CD14-positive monocyte (primary cell): ENCODE measurements around the gene BSG. TPM values are rescaled to one million over a fixed set of nuclear protein-coding genes. Genes with fewer than 3 reads are reported as not detected.
A peak's percentile ranks its signal among the peaks of the same experiment; 100 is the strongest.

Source experiments
- DNase-seq, 3 donors: peaks; one replicate each; pipeline ENCODE4 v3.0.0-alpha.2; 2011 to 2022
- H2AFZ ChIP-seq: 2 replicates; pipeline ENCODE4 v1.6.0; 2012; ENCODE audit warnings: mild to moderate bottlenecking, low read depth, low read length, inconsistent platforms; ENCODE audit not compliant: insufficient read depth, poor library complexity, severe bottlenecking
- H3K27ac ChIP-seq, 2 donors: 1 replicate in 1 of 2; 2 replicates in 1 of 2; pipeline ENCODE4 v1.5.1; 2012 to 2013; ENCODE audit warnings: low read length in 2 of 2, control low read depth in 1 of 2, inconsistent platforms in 1 of 2, low read depth in 1 of 2, mild to moderate bottlenecking in 1 of 2
- H3K27me3 ChIP-seq, 2 donors: one replicate each; pipeline versions ENCODE4 v1.6.0 to v1.6.1; 2011 to 2013; ENCODE audit warnings: low read length in 2 of 2; ENCODE audit not compliant: control insufficient read depth in 2 of 2, insufficient read depth in 2 of 2
- H3K36me3 ChIP-seq, 2 donors: replicated peaks in 1 of 2; 1 replicate in 1 of 2; 2 replicates in 1 of 2; pipeline versions ENCODE4 v1.5.1 to v1.6.1; 2012 to 2013; ENCODE audit warnings: low read length in 2 of 2, control low read depth in 1 of 2, inconsistent platforms in 1 of 2, mild to moderate bottlenecking in 1 of 2; ENCODE audit not compliant: insufficient read depth in 2 of 2, control insufficient read depth in 1 of 2
- H3K4me1 ChIP-seq, 2 donors: 1 replicate in 1 of 2; 2 replicates in 1 of 2; pipeline versions ENCODE4 v1.5.1 to v1.6.1; 2012 to 2013; ENCODE audit warnings: low read length in 2 of 2, control low read depth in 1 of 2, inconsistent platforms in 1 of 2, mild to moderate bottlenecking in 1 of 2, moderate library complexity in 1 of 2; ENCODE audit not compliant: insufficient read depth in 2 of 2, control insufficient read depth in 1 of 2
- H3K4me2 ChIP-seq: replicated peaks from 2 replicates; pipeline ENCODE3; 2012; ENCODE audit warnings: low read length, moderate library complexity, mild to moderate bottlenecking; ENCODE audit not compliant: poor library complexity, severe bottlenecking; ENCODE audit errors: extremely low read depth
- H3K4me3 ChIP-seq, 3 experiments: fragments of 200-600 bp in 1 of 3; sonication (generic) in 1 of 3; replicated peaks in 1 of 3; 1 replicate in 2 of 3; 2 replicates in 1 of 3; pipeline ENCODE4 v1.5.1; 2011 to 2013; ENCODE audit warnings: low read length in 3 of 3, mild to moderate bottlenecking in 3 of 3, control low read depth in 2 of 3, low read depth in 2 of 3, inconsistent platforms in 1 of 3, moderate library complexity in 1 of 3
- H3K79me2 ChIP-seq: 2 replicates; pipeline ENCODE4 v1.6.0; 2012; ENCODE audit warnings: mild to moderate bottlenecking, control low read depth, inconsistent platforms, low read length, moderate library complexity; ENCODE audit not compliant: insufficient read depth
- H3K9ac ChIP-seq: 2 replicates; pipeline ENCODE4 v1.6.0; 2017; ENCODE audit warnings: low read length, mild to moderate bottlenecking; ENCODE audit not compliant: insufficient read depth, poor library complexity, severe bottlenecking
- H3K9me3 ChIP-seq, 2 donors: replicated peaks in 1 of 2; 1 replicate in 1 of 2; 2 replicates in 1 of 2; pipeline versions ENCODE4 v1.5.1 to v1.6.1; 2012 to 2013; ENCODE audit warnings: low read length in 2 of 2, control low read depth in 1 of 2; ENCODE audit not compliant: control insufficient read depth in 1 of 2, insufficient read depth in 1 of 2
- H4K20me1 ChIP-seq: 2 replicates; pipeline ENCODE4 v1.6.0; 2012; ENCODE audit warnings: mild to moderate bottlenecking, low read length, control low read depth, moderate library complexity; ENCODE audit not compliant: insufficient read depth
- H3K27ac Mint-ChIP-seq, 7 donors: one replicate each; pipeline ENCODE4 v1.8.0; 2020; ENCODE audit warnings: mild to moderate bottlenecking in 7 of 7, mixed read lengths in 7 of 7, moderate library complexity in 6 of 7, inconsistent platforms in 2 of 7
- H3K27me3 Mint-ChIP-seq, 3 donors: one replicate each; pipeline ENCODE4 v1.8.0; 2021 to 2022; ENCODE audit warnings: low read depth in 3 of 3, mild to moderate bottlenecking in 3 of 3, mixed read lengths in 3 of 3, moderate library complexity in 3 of 3, inconsistent platforms in 1 of 3
- H3K36me3 Mint-ChIP-seq, 2 donors: one replicate each; pipeline ENCODE4 v1.8.0; 2020; ENCODE audit warnings: mixed read lengths in 2 of 2, inconsistent platforms in 1 of 2, mild to moderate bottlenecking in 1 of 2
- H3K4me1 Mint-ChIP-seq: one replicate; pipeline ENCODE4 v1.8.0; 2020; ENCODE audit warnings: mild to moderate bottlenecking, mixed read lengths
- H3K4me3 Mint-ChIP-seq, 2 donors: one replicate each; pipeline ENCODE4 v1.8.0; 2020; ENCODE audit warnings: mild to moderate bottlenecking in 2 of 2, mixed read lengths in 2 of 2, moderate library complexity in 1 of 2
- H3K9me3 Mint-ChIP-seq, 7 donors: one replicate each; pipeline ENCODE4 v1.8.0; 2020 to 2022; ENCODE audit warnings: mixed read lengths in 7 of 7, mild to moderate bottlenecking in 6 of 7, moderate library complexity in 6 of 7, inconsistent platforms in 2 of 7
- CTCF ChIP-seq: fragments of 200-600 bp; IDR thresholded peaks from one replicate; pipeline ENCODE4 v1.8.0; 2022; ENCODE audit warnings: antibody characterized with exemption, mild to moderate bottlenecking
- WGBS: methylation state at CpG from one replicate; pipeline ENCODE4 v1.1.5; 2013; ENCODE audit warnings: missing lambda C conversion rate; ENCODE audit not compliant: insufficient coverage; 5-methylcytosine and 5-hydroxymethylcytosine counted together
- intact Hi-C, 2 donors: fragments of 100-400 bp; cut with micrococcal nuclease; formaldehyde crosslinking; loops; one replicate each; pipeline versions ENCODE4 v1.15.0 to v1.15.1; 2023
- polyA plus RNA-seq, 3 donors: library from polyadenylated mRNA; depleted of rRNA in 1 of 3; unstranded in 2 of 3; stranded (reverse) in 1 of 3; fragments of 300-500 nt in 2 of 3; fragments of >200 nt in 1 of 3; fragmentation: Illumina TruSeq in 2 of 3; gene quantifications; 1 replicate in 2 of 3; 2 replicates in 1 of 3; pipeline ENCODE4 v1.2.3, GENCODE V29; 2012 to 2021

BSG gene
- polyA plus RNA-seq, 3 donors: 190 to 431 (median 364) TPM

GRCh38 chr19:579111-579841 lies 6.9 kb downstream of the BSG start:
- H3K27me3 ChIP-seq: no peaks in the 10 kb centered on the region
- 95% methylated on average over 38 of the region's 46 CpGs for WGBS
- H3K27ac ChIP-seq: no peak overlapping the region
- no peak overlapping the region for H3K4me3 ChIP-seq
- no peaks in the 10 kb centered on the region for H3K9me3 ChIP-seq
- no peak overlapping the region for H2AFZ ChIP-seq
- intact Hi-C loops: no loop called here
- H4K20me1 ChIP-seq: peaks cover 92% of the 10 kb centered on the region
- peaks cover 18 to 55% of the 10 kb centered on the region in 2 donors for H3K36me3 Mint-ChIP-seq
- no peak for DNase-seq
- no peak overlapping the region for H3K4me2 ChIP-seq
- peaks cover 44 to 47% of the 10 kb centered on the region in 2 donors for H3K36me3 ChIP-seq
- peaks cover 7 to 16% of the 10 kb centered on the region in 2 donors for H3K4me1 ChIP-seq
- no peak overlapping the region for H3K9ac ChIP-seq
- no peak for TF ChIP-seq CTCF
- peaks cover 58% of the 10 kb centered on the region for H3K79me2 ChIP-seq
- H3K9me3 Mint-ChIP-seq: no peaks in the 10 kb centered on the region
- peaks cover 18% of the 10 kb centered on the region for H3K4me1 Mint-ChIP-seq
- H3K27me3 Mint-ChIP-seq: peaks cover 0 to 3% (median 1%) of the 10 kb centered on the region in 3 donors
- H3K27ac Mint-ChIP-seq: no peak overlapping the region
- H3K4me3 Mint-ChIP-seq: no peak overlapping the region

- Histone ChIP-seq H4K20me1 (peaks cover 92% of the 10 kb centered on the region), H3K9ac (no peak overlapping the region), H3K4me1 (peaks cover 2 to 11% of the 10 kb centered on the region in 2 donors), H3K4me3 (no peak overlapping the region), H3K79me2 (peaks cover 53% of the 10 kb centered on the region), H3K4me2 (no peak overlapping the region), H3K9me3 (no peaks in the 10 kb centered on the region), H2AFZ (no peak overlapping the region), H3K27me3 (no peaks in the 10 kb centered on the region), H3K36me3 (peaks cover 44 to 47% of the 10 kb centered on the region in 2 donors), H3K27ac (no peak overlapping the region)
- no peak for DNase-seq
- H3K36me3 Mint-ChIP-seq: peaks cover 18 to 51% of the 10 kb centered on the region in 2 donors
- no peak overlapping the region for H3K4me3 Mint-ChIP-seq
- H3K27me3 Mint-ChIP-seq: peaks cover 1 to 3% (median 2%) of the 10 kb centered on the region in 3 donors
- 97% methylated on average over 11 of the region's 11 CpGs for WGBS
- TF ChIP-seq CTCF: no peak
- H3K27ac Mint-ChIP-seq: peak overlapping the region in 1 of 7 donors; percentile 37
- peaks cover 13% of the 10 kb centered on the region for H3K4me1 Mint-ChIP-seq
- intact Hi-C loops: loop anchor here in 1 of 2 donors (5.0 kb wide), 1 partner anchor 153 kb away; no protein-coding TSS in a partner anchor
- no peaks in the 10 kb centered on the region for H3K9me3 Mint-ChIP-seq
Measured at GRCh38 chr19:579842-580155, 7.4 kb downstream of the BSG start.
